Chondrocyte (in vitro differentiated cells): ENCODE measurements around the gene MEX3A. TPM values are rescaled to one million over a fixed set of nuclear protein-coding genes. Genes with fewer than 3 reads are reported as not detected.
"Not testable (repeated sequence)": the region's sequence is repeated elsewhere in the genome, so short reads cannot be mapped to it uniquely, and the experiment has no call there.

Experiments
- DNase-seq: peaks from one replicate; pipeline ENCODE4 v3.0.0; 2021; ENCODE audit warnings: mixed read lengths, low spot score
- H3K27ac Mint-ChIP-seq: one replicate; pipeline ENCODE4 v1.8.0; 2021; ENCODE audit warnings: mild to moderate bottlenecking, moderate library complexity, mixed read lengths; ENCODE audit not compliant: unreplicated experiment
- H3K27me3 Mint-ChIP-seq: 2 replicates; pipeline ENCODE4 v1.8.0; 2021; ENCODE audit warnings: low read depth, mixed read lengths
- H3K36me3 Mint-ChIP-seq: 2 replicates; pipeline ENCODE4 v1.8.0; 2021; ENCODE audit warnings: low read depth, mixed read lengths
- H3K4me1 Mint-ChIP-seq: 2 replicates; pipeline ENCODE4 v1.8.0; 2021; ENCODE audit warnings: low read depth, mild to moderate bottlenecking, mixed read lengths
- H3K4me3 Mint-ChIP-seq: one replicate; pipeline ENCODE4 v1.8.0; 2021; ENCODE audit warnings: mild to moderate bottlenecking, moderate library complexity, mixed read lengths; ENCODE audit not compliant: unreplicated experiment
- H3K9me3 Mint-ChIP-seq: 2 replicates; pipeline ENCODE4 v1.8.0; 2021; ENCODE audit warnings: low read depth, mixed read lengths
- CTCF ChIP-seq: fragments of 200-600 bp; sonication (generic); IDR thresholded peaks from 2 replicates; pipeline ENCODE4 v1.5.0; 2021; ENCODE audit warnings: antibody characterized with exemption, mild to moderate bottlenecking, moderate library complexity
- total RNA-seq: library from RNA; stranded (reverse); gene quantifications from 3 replicates; pipeline ENCODE4 v1.2.1, GENCODE V29; 2021

The MEX3A gene
- total RNA-seq, 1 donor from 2014 or later, result 12.7 TPM

GRCh38 chr1:156050376-156050775 is 31.9 kb downstream of the MEX3A start:
- no peak overlapping the region for H3K27ac Mint-ChIP-seq
- DNase-seq, result no peak
- TF ChIP-seq CTCF, result no peak
- no peaks in the 10 kb centered on the region for H3K27me3 Mint-ChIP-seq
- no peaks in the 10 kb centered on the region for H3K9me3 Mint-ChIP-seq
- H3K36me3 Mint-ChIP-seq, result peaks cover 13% of the 10 kb centered on the region
- H3K4me3 Mint-ChIP-seq, result no peak overlapping the region
- peaks cover 23% of the 10 kb centered on the region for H3K4me1 Mint-ChIP-seq

GRCh38 chr1:156048663-156049258 is 33.5 kb downstream of the MEX3A start:
- Mint-ChIP-seq H3K4me3 (no peak overlapping the region), H3K36me3 (peaks cover 15% of the 10 kb centered on the region), H3K9me3 (no peaks in the 10 kb centered on the region), H3K4me1 (peaks cover 19% of the 10 kb centered on the region), H3K27me3 (no peaks in the 10 kb centered on the region), H3K27ac (no peak overlapping the region)
- no peak for TF ChIP-seq CTCF
- no peak for DNase-seq

- H3K4me3 Mint-ChIP-seq, result no peak overlapping the region
- peaks cover 19% of the 10 kb centered on the region for H3K36me3 Mint-ChIP-seq
- no peak for TF ChIP-seq CTCF
These were observed 37.2 kb downstream of the MEX3A start for GRCh38 chr1:156045076-156045475.

GRCh38 chr1:156042828-156043227 is 39.4 kb downstream of the MEX3A start:
- no peak for DNase-seq
- Mint-ChIP-seq H3K36me3 (peaks cover 12% of the 10 kb centered on the region), H3K27me3 (no peaks in the 10 kb centered on the region), H3K4me3 (no peak overlapping the region), H3K27ac (no peak overlapping the region), H3K9me3 (no peaks in the 10 kb centered on the region), H3K4me1 (no peaks in the 10 kb centered on the region)
- TF ChIP-seq CTCF, result no peak

More at GRCh38 chr1:156045076-156045475, 37.2 kb downstream of the MEX3A start:
- DNase-seq, result no peak
- no peaks in the 10 kb centered on the region for H3K27me3 Mint-ChIP-seq
- H3K27ac Mint-ChIP-seq, result no peak overlapping the region
- H3K9me3 Mint-ChIP-seq, result no peaks in the 10 kb centered on the region
- H3K4me1 Mint-ChIP-seq, result no peaks in the 10 kb centered on the region

- not testable (repeated sequence) for H3K4me1 Mint-ChIP-seq, H3K36me3 Mint-ChIP-seq, H3K4me3 Mint-ChIP-seq, H3K27ac Mint-ChIP-seq, DNase-seq, H3K27me3 Mint-ChIP-seq, H3K9me3 Mint-ChIP-seq
These were observed 47.3 kb downstream of the MEX3A start for GRCh38 chr1:156034991-156035390.

GRCh38 chr1:156033011-156033410 is 49.3 kb downstream of the MEX3A start:
- Mint-ChIP-seq H3K27ac (no peak overlapping the region), H3K4me3 (no peak overlapping the region), H3K27me3 (no peaks in the 10 kb centered on the region), H3K36me3 (peaks cover 6% of the 10 kb centered on the region), H3K9me3 (no peaks in the 10 kb centered on the region), H3K4me1 (no peaks in the 10 kb centered on the region)
- TF ChIP-seq CTCF, result no peak
- no peak for DNase-seq
